GM18951 (cell line): ENCODE results near the gene LPP.

Experiments
- POLR2A ChIP-seq: IDR thresholded peaks from 4 replicates; pipeline ENCODE4 v1.6.1; 2011; ENCODE audit warnings: mild to moderate bottlenecking; ENCODE audit not compliant: insufficient read length, insufficient read depth; ENCODE audit errors: extremely low read depth
- in situ Hi-C: fragments of 300-500 bp; cut with MboI; formaldehyde crosslinking; loops from one replicate; pipeline ENCODE4 v1.12.0; 2022; ENCODE audit warnings: low sequenced_read_pairs, mixed read lengths, inconsistent platforms; ENCODE audit not compliant: unreplicated experiment

Gene LPP

DNA sequence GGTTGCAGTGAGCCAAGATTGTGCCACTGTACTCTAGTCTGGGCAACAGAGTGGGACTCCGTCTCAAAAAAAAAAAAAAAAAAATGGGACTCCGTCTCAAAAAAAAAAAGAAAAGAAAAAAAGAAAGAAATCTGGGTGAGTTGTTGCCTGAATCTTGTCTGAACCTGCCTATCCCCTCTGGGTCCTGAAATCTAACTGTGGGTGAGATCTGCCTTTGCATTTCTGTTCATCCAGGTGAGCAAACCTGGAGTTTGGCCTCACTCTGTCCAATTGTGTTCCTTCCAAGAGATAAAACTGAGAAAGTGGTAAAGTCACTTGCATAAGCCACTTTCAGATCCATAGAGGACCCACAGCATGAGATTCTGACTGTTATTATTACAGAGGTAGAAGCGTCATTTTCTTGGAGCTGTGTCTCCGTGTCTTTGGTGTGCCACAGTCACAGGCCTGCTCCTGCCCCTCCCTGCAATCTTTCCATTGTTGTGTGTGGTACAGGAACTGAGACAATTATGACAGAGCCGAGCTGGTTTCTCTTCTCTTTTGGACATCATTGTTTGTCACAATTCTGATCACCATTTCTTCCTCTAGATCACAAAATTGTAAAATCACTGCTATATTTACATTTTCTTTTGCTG lies 235.9 kb downstream of the LPP start:
- no peak for TF ChIP-seq POLR2A
- in situ Hi-C loops: no loop called here

DNA sequence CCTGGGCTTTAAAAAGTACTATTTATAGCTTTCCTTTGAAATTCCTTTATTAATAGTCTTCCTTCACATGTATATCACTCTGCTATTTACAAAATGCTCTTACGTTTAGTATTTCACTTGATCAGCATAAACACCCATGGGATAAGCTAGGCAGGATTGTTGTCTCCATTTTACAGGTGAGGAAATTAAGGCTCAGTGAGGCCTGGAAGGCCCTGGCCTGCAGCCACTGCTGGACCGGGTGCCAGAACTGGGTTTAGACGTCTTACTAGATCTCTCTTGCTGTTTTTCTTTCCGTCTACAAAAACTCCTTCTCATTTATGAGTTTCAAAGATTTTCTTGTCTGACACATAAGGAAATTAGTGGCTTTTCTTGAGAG lies 236.4 kb downstream of the LPP start:
- TF ChIP-seq POLR2A: no peak
- in situ Hi-C loops: no loop called here

- in situ Hi-C loops: no loop called here
- no peak for TF ChIP-seq POLR2A
Measured at GRCh38 chr3:188390775-188391443, 237.0 kb downstream of the LPP start.

DNA sequence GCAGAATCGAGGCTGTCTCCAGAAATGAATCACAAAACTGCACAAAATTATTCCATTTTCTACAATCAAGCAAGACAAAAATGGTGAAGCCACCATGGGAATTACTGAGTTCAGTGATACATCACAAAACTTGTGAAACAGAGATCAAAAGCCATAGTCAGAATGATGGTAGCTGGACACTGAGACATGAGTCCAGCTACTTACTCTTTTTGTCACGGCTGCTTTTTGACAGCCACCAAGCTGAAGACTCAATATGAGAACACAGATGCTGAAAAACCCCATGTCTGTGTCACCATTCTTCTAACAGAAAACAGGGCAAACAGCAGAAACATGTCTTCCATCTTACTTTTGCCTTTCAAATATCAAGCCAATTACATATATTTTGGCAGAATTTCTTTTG lies 237.6 kb downstream of the LPP start:
- in situ Hi-C loops: no loop called here
- no peak for TF ChIP-seq POLR2A

DNA sequence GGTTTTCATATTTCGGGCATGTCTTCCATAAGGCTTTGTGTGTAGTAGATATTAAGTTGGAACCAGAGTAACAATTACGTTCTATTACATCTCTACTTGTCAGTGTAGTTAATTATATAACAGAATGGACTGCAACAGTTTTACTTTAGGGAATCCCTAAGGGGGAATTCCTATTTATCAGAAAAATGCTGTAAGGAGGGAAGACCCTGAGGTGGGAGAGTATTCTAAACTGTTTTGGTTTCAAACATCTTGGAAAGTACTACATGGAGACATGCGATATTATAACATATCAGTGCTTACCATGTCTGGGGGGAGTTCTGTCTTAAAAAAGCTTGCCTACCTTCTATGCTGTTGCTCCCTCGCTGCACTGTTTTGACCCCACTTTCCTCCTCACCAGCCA lies 238.1 kb downstream of the LPP start:
- in situ Hi-C loops: no loop called here
- TF ChIP-seq POLR2A: no peak

DNA sequence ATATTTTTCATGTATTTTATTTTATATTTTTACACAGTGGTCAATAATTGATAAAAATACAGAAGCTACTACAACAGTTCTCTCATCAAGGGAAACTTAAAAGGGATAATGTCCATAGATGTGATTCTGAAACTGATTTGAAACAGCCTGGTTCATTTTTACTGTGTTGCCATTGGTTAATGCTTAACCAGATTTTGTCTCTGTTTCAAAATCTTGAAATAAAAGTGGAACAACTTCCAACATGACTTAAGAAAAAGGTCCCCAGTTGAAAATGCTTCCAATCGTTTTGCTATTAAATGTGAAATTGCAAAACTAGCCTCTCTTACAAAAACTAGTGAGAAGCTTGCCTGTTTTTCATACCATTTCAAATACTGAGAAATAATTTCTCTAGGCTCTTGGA lies 240.7 kb downstream of the LPP start:
- in situ Hi-C loops: no loop called here

GRCh38 chr3:188396251-188396650 lies 242.3 kb downstream of the LPP start:
- in situ Hi-C loops: no loop called here
- TF ChIP-seq POLR2A: no peak

More for the DNA sequence above, 240.7 kb downstream of the LPP start:
- no peak for TF ChIP-seq POLR2A

DNA sequence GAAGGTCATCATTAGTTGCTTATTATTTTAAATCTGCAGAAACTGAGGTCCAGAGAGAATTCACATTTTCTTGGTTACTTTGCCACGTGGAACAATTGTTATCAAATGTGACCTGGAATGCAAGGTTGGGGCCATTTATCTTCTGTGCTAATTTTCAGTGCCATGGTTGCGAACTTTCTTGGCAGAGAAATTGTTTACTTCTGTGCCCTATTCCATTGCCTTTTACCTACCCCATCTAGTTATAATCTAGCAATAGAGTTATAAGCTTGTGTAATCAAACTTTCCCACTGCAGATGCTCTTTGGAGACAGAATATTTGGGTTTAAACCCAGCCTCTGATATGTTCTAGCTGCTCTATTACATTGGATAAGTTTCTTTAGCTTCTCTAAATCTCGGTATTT lies 242.9 kb downstream of the LPP start:
- TF ChIP-seq POLR2A: no peak
- in situ Hi-C loops: no loop called here

GRCh38 chr3:188397766-188398705 lies 244.1 kb downstream of the LPP start:
- TF ChIP-seq POLR2A: no peak
- in situ Hi-C loops: no loop called here

GRCh38 chr3:188400494-188401243 lies 246.7 kb downstream of the LPP start:
- no peak for TF ChIP-seq POLR2A
- in situ Hi-C loops: no loop called here

DNA sequence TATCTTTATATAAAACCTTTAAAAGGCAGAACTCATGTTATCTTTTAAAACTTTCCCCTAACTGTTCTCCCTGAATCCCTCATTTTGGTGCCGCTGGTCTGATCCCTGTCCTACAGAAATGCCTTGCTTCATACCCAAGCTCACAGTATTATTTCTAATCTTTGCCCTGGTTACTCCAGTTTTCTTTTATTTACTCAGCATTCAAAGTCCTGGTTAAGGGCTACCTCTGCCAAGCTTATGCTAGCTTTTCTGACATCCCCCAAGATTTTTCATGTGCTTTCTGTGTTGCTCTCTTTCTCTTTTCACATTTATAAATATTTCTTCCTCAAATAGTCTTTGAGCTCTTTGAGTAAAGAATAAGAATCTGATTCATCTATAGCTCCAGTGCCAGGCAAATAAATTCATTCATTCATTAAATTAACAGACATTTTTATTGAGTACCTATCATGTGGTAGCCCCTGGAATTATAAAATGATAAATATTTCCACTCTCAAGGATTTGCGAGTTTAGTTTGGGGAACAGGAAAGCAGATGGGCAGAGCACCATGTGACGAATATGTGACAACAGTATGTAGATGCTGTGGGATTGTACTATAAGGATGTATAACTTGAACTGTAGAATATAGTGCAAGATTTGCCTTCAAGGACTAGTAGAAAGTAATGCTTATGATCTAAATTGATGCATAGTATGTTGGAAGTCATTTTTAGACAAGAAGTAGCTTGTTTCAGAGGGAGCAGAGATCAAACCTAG lies 247.5 kb downstream of the LPP start:
- in situ Hi-C loops: no loop called here
- TF ChIP-seq POLR2A: no peak

DNA sequence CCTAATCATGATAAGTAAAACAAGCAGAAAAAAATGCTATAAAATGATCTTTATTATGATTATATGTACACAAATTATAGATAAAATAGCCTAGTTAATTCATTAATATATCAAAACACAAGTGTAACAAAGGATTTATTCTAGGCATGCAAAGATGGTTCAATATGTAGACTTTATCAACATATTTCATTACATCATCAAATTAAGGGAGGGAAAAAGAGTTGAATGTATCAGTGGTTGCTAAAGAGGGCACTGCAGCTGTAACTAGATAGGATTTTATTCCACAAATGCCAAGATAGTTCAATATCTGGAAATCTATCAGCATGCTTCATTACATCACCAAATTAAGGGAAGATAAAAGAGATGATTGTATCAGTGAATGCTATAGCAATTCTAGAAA lies 248.3 kb downstream of the LPP start:
- TF ChIP-seq POLR2A: no peak
- in situ Hi-C loops: no loop called here
